ENCODE results near the gene PHLDA1. TPM values are rescaled to one million over a fixed set of nuclear protein-coding genes. Genes with fewer than 3 reads are reported as not detected.

Gene PHLDA1
- total RNA-seq, 1 experiment from 2014 or later: 203 TPM

DNA sequence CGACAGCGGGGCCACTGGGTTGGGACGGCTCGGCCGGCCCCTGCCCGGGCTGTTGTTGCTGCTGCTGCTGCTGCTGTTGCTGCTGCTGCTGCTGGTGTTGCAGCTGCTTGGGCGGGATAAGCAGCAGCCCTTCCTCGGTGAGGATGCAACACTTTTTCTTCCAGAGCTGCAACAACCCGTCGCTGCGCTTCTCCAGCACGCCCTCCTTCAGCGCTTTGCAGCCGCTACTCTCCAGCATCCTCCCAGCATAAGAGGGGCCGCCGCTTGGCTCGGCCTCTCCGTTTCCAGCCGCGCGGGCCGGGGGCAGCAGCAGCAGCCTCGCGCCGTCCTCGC lies 529 bp downstream of the PHLDA1 start:
- no TSS peak for BruUV-seq (replicated peaks)
- TF ChIP-seq, protein P1, sequence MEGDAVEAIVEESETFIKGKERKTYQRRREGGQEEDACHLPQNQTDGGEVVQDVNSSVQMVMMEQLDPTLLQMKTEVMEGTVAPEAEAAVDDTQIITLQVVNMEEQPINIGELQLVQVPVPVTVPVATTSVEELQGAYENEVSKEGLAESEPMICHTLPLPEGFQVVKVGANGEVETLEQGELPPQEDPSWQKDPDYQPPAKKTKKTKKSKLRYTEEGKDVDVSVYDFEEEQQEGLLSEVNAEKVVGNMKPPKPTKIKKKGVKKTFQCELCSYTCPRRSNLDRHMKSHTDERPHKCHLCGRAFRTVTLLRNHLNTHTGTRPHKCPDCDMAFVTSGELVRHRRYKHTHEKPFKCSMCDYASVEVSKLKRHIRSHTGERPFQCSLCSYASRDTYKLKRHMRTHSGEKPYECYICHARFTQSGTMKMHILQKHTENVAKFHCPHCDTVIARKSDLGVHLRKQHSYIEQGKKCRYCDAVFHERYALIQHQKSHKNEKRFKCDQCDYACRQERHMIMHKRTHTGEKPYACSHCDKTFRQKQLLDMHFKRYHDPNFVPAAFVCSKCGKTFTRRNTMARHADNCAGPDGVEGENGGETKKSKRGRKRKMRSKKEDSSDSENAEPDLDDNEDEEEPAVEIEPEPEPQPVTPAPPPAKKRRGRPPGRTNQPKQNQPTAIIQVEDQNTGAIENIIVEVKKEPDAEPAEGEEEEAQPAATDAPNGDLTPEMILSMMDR (IDR thresholded peaks at IDR 0.05; ENCODE audit: unreplicated experiment): no peak
- intact Hi-C loops (cut with micrococcal nuclease): loop anchor here (1.0 to 10.0 kb wide), 13 partner anchors 53 to 554 kb away; partner anchors contain the start of gene BBS10
- H3K9me3 Mint-ChIP-seq (ENCODE audit: unreplicated experiment): no peaks in the 10 kb centered on the region
- H3K27me3 Mint-ChIP-seq (ENCODE audit: insufficient read depth, unreplicated experiment): no peaks in the 10 kb centered on the region
- peak; percentile 45 for DNase-seq (ENCODE audit: unreplicated experiment)
- H3K27ac Mint-ChIP-seq (ENCODE audit: low read depth, unreplicated experiment): peak overlapping the region; percentile 96
- H3K4me1 Mint-ChIP-seq (ENCODE audit: insufficient read depth, unreplicated experiment): peaks cover 35% of the 10 kb centered on the region
- H3K36me3 Mint-ChIP-seq (ENCODE audit: insufficient read depth, unreplicated experiment): peaks cover 44% of the 10 kb centered on the region
- H3K4me3 Mint-ChIP-seq (ENCODE audit: unreplicated experiment): peak overlapping the region; percentile 89
- ChIA-PET POLR2A (interaction anchor here (0.6 to 8.3 kb wide), 59 partner anchors 10 to 636 kb away, joined by 3 to 76 read pairs (median 6); partner anchors contain the start of genes BBS10, KRR1 and NAP1L1), CTCF (interaction anchor here (0.5 to 11.6 kb wide), 24 partner anchors 9 to 640 kb away, joined by 3 to 117 read pairs (median 4); no protein-coding TSS in a partner anchor)

DNA sequence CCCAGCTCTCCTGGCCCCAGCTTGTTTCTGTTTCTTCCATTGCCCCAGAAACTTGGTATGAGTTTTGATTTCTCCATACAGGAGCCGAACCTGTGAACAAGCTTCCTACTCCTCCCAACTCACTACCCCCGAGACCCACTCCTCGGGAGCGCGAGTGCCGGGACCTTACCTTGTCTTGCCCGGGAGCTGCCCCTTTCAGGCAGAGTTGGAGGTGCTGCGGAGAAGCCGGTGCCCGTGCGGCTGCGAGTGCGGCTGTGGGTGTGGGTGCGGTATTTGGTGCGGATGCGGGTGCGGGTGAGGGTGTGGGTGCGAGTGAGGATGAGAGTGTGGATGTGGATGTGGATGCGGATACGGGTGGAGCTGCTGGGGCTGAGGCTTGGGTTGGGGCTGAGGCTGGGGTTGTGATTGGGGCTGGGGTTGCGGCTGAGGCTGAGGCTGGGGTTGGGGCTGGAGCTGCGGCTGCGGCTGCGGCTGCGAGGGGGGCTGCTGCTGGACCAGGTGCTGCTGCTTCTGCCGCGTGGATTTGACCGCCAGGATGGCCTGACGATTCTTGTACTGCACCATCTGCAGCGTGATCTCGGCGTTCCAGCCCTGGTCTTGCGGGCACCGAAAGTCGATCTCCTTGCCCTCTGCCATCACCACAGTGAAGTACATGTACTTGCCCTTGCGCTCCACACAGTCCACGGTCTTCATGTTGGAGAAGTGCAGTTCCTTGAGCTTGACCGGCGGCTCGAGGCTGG lies 1.1 kb downstream of the PHLDA1 start:
- ChIA-PET POLR2A (interaction anchor here (0.6 to 8.3 kb wide), 46 partner anchors 9 to 635 kb away, joined by 3 to 76 read pairs (median 6); partner anchors contain the start of genes BBS10 and KRR1), CTCF (interaction anchor here (0.5 to 11.6 kb wide), 23 partner anchors 8 to 639 kb away, joined by 3 to 117 read pairs (median 4); partner anchors contain the start of gene BBS10)
- Mint-ChIP-seq H3K4me3 (ENCODE audit: unreplicated experiment) (peak overlapping the region; percentile 89), H3K27ac (ENCODE audit: low read depth, unreplicated experiment) (peak overlapping the region; percentile 96), H3K36me3 (ENCODE audit: insufficient read depth, unreplicated experiment) (peaks cover 44% of the 10 kb centered on the region), H3K9me3 (ENCODE audit: unreplicated experiment) (no peaks in the 10 kb centered on the region), H3K4me1 (ENCODE audit: insufficient read depth, unreplicated experiment) (peaks cover 35% of the 10 kb centered on the region), H3K27me3 (ENCODE audit: insufficient read depth, unreplicated experiment) (no peaks in the 10 kb centered on the region)
- intact Hi-C loops (cut with micrococcal nuclease): loop anchor here (1.0 to 10.0 kb wide), 13 partner anchors 52 to 554 kb away; partner anchors contain the start of gene BBS10
- TF ChIP-seq, protein P1 (IDR thresholded peaks at IDR 0.05; ENCODE audit: unreplicated experiment): no peak
- BruUV-seq (replicated peaks): no TSS peak
- DNase-seq (ENCODE audit: unreplicated experiment): peak; percentile 41

DNA sequence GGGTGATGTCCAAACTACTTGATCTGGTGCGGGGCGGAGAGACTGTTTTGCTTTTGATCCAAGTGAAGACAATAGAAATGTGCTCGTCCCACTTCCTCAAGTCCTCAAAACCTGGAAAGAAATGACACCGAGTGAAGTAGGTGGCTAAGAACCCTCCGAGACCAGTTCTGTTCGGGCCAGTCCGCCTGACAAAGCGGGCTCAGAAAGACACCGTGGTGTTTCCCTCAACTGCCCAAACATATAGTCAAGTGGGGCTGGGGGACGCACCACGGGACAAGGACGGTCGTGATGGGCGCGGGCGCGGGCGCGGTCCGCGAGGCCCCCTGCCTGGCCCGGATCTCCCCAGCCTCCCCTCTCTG lies 1.6 kb downstream of the PHLDA1 start:
- peaks cover 32% of the 10 kb centered on the region for H3K4me1 Mint-ChIP-seq (ENCODE audit: insufficient read depth, unreplicated experiment)
- H3K27me3 Mint-ChIP-seq (ENCODE audit: insufficient read depth, unreplicated experiment): no peaks in the 10 kb centered on the region
- DNase-seq (ENCODE audit: unreplicated experiment): peak; percentile 45
- ChIA-PET CTCF (interaction anchor here (0.7 to 11.6 kb wide), 12 partner anchors 61 to 503 kb away, joined by 3 to 117 read pairs (median 5); partner anchors contain the start of gene BBS10), POLR2A (interaction anchor here (1.1 to 8.3 kb wide), 25 partner anchors 8 to 519 kb away, joined by 3 to 76 read pairs (median 16); partner anchors contain the start of genes BBS10 and KRR1)
- TF ChIP-seq, protein P1 (IDR thresholded peaks at IDR 0.05; ENCODE audit: unreplicated experiment): no peak
- H3K9me3 Mint-ChIP-seq (ENCODE audit: unreplicated experiment): no peaks in the 10 kb centered on the region
- no TSS peak for BruUV-seq (replicated peaks)
- H3K27ac Mint-ChIP-seq (ENCODE audit: low read depth, unreplicated experiment): peak overlapping the region; percentile 96
- H3K36me3 Mint-ChIP-seq (ENCODE audit: insufficient read depth, unreplicated experiment): peaks cover 44% of the 10 kb centered on the region
- intact Hi-C loops (cut with micrococcal nuclease): loop anchor here (2.0 to 10.0 kb wide), 8 partner anchors 98 to 555 kb away; no protein-coding TSS in a partner anchor
- peak overlapping the region; percentile 89 for H3K4me3 Mint-ChIP-seq (ENCODE audit: unreplicated experiment)
